K562 (cell line): ENCODE results near the gene RASSF1. TPM values are rescaled to one million over a fixed set of nuclear protein-coding genes. Genes with fewer than 3 reads are reported as not detected.

Source experiments
- BCL6 ChIP-seq: fragments of 250-450 bp; sonication (Bioruptor Pico); IDR thresholded peaks from 2 replicates; pipeline ENCODE4 v1.4.0; 2020
- E2F3 ChIP-seq: fragments of 250-450 bp; sonication (Bioruptor Pico); IDR thresholded peaks from 2 replicates; pipeline ENCODE4 v1.4.0; 2020; ENCODE audit warnings: mild to moderate bottlenecking
- EP400 ChIP-seq: fragments of 450-650 bp; IDR thresholded peaks from 2 replicates; pipeline ENCODE4 v1.6.1; 2017; ENCODE audit warnings: antibody characterized with exemption, mild to moderate bottlenecking, moderate library complexity
- FOXO4 ChIP-seq: fragments of 450-650 bp; formaldehyde crosslinking; IDR thresholded peaks from 2 replicates; pipeline ENCODE4 v1.4.0; 2020; ENCODE audit warnings: mild to moderate bottlenecking, moderate library complexity
- HCFC1 ChIP-seq: IDR thresholded peaks from 2 replicates; pipeline ENCODE4 v1.6.1; 2012; ENCODE audit warnings: low read depth, low read length, improper control_type of control experiment
- MYNN ChIP-seq, 2 experiments: sonication (generic); formaldehyde crosslinking in 1 of 2; IDR thresholded peaks; 2 replicates each; pipeline versions ENCODE4 v1.5.0 to v1.6.1; 2016 to 2020; ENCODE audit warnings: antibody characterized with exemption in 1 of 2, missing genetic modification reagents in 1 of 2
- NFATC3 ChIP-seq: fragments of 450-650 bp; IDR thresholded peaks from 2 replicates; pipeline ENCODE4 v1.6.1; 2017; ENCODE audit warnings: mild to moderate bottlenecking
- RBM17 ChIP-seq: fragments of 200-400 bp; formaldehyde crosslinking; IDR thresholded peaks from 2 replicates; pipeline ENCODE4 v1.6.1; 2017; ENCODE audit warnings: low read depth, mild to moderate bottlenecking, low read length, borderline replicate concordance
- SAFB ChIP-seq: fragments of 200-400 bp; formaldehyde crosslinking; IDR thresholded peaks from 2 replicates; pipeline ENCODE4 v1.6.1; 2017; ENCODE audit warnings: low read depth, low read length, borderline replicate concordance
- SAP30 ChIP-seq: fragments of 200-600 bp; sonication (generic); IDR thresholded peaks from 2 replicates; pipeline ENCODE4 v1.6.1; 2012; ENCODE audit warnings: borderline replicate concordance, low read depth, mild to moderate bottlenecking, moderate library complexity, low read length, control low read depth, inconsistent platforms; ENCODE audit not compliant: insufficient read depth, poor library complexity, severe bottlenecking
- TEAD2 ChIP-seq: fragments of 450-650 bp; IDR thresholded peaks from 2 replicates; pipeline ENCODE4 v1.6.1; 2016; ENCODE audit warnings: missing genetic modification characterization, control low read depth, missing compliant biosample characterization
- TEAD4 ChIP-seq, 2 experiments: sonication (generic) in 1 of 2; formaldehyde crosslinking in 1 of 2; IDR thresholded peaks; 2 replicates each; pipeline versions ENCODE4 v1.6.1 to v1.8.0; 2012 to 2022; ENCODE audit warnings: borderline replicate concordance in 1 of 2, inconsistent platforms in 1 of 2, low read length in 1 of 2, mild to moderate bottlenecking in 1 of 2, missing genetic modification reagents in 1 of 2
- TFE3 ChIP-seq: fragments of 450-650 bp; formaldehyde crosslinking; IDR thresholded peaks from 2 replicates; pipeline ENCODE4 v1.4.0; 2020; ENCODE audit warnings: mild to moderate bottlenecking, mixed read lengths
- ZBTB17 ChIP-seq: fragments of 450-650 bp; formaldehyde crosslinking; IDR thresholded peaks from 2 replicates; pipeline ENCODE4 v1.4.0; 2020; ENCODE audit warnings: mild to moderate bottlenecking
- ZKSCAN1 ChIP-seq: fragments of 150-350 bp; IDR thresholded peaks from 2 replicates; pipeline ENCODE4 v1.6.1; 2016; ENCODE audit warnings: low read depth, low read length
- ZNF263 ChIP-seq: sonication (generic); formaldehyde crosslinking; IDR thresholded peaks from 2 replicates; pipeline ENCODE4 v1.8.0; 2022; ENCODE audit warnings: mild to moderate bottlenecking, missing genetic modification reagents, borderline replicate concordance
- polyA plus RNA-seq, 8 experiments: library from polyadenylated mRNA; depleted of rRNA in 4 of 8; stranded (reverse) in 5 of 8; unstranded in 3 of 8; fragments of >200 nt; fragmentation: Nextera tagmentation in 2 of 8; fragmentation: Illumina TruSeq in 1 of 8; extraction: Ambion mirVana in 2 of 8; extraction: Trizol in 1 of 8; gene quantifications; 2 replicates each; pipeline versions ENCODE4 v1.2.1 to v1.2.3, GENCODE V29; 2011 to 2014; ENCODE audit warnings: inconsistent platforms in 1 of 8, missing spikeins in 1 of 8
- total RNA-seq, 7 experiments: library from RNA; depleted of rRNA in 6 of 7; stranded (reverse); fragments of >200 nt in 6 of 7; fragmentation: Illumina TruSeq in 2 of 7; extraction: Trizol in 2 of 7; gene quantifications; 2 replicates each; pipeline versions ENCODE4 v1.2.1 to v1.2.3, GENCODE V29; 2011 to 2021; ENCODE audit warnings: low replicate concordance in 1 of 7
- TF ChIP-seq, protein P1 (sequence below): sonication (generic); formaldehyde crosslinking; IDR thresholded peaks from 2 replicates; pipeline ENCODE4 v1.9.0; 2022; ENCODE audit warnings: mild to moderate bottlenecking, missing genetic modification reagents
- TF ChIP-seq, protein P2 (sequence below): fragments of 250-450 bp; sonication (Bioruptor Pico); IDR thresholded peaks from 2 replicates; pipeline ENCODE4 v1.8.0; 2022; ENCODE audit warnings: moderate library complexity, mild to moderate bottlenecking, inconsistent platforms
- TF ChIP-seq, protein P3 (sequence below): fragments of 250-450 bp; sonication (Bioruptor Pico); IDR thresholded peaks from 2 replicates; pipeline ENCODE4 v1.8.0; 2021; ENCODE audit warnings: moderate library complexity, mild to moderate bottlenecking, inconsistent platforms

The RASSF1 gene
- total and polyA plus RNA-seq, 9 of the 15 experiments (the other 6 are each of a cell fraction or from before 2014, with no cell fraction given), result 3.6 to 57.1 (median 24.6) TPM

DNA sequence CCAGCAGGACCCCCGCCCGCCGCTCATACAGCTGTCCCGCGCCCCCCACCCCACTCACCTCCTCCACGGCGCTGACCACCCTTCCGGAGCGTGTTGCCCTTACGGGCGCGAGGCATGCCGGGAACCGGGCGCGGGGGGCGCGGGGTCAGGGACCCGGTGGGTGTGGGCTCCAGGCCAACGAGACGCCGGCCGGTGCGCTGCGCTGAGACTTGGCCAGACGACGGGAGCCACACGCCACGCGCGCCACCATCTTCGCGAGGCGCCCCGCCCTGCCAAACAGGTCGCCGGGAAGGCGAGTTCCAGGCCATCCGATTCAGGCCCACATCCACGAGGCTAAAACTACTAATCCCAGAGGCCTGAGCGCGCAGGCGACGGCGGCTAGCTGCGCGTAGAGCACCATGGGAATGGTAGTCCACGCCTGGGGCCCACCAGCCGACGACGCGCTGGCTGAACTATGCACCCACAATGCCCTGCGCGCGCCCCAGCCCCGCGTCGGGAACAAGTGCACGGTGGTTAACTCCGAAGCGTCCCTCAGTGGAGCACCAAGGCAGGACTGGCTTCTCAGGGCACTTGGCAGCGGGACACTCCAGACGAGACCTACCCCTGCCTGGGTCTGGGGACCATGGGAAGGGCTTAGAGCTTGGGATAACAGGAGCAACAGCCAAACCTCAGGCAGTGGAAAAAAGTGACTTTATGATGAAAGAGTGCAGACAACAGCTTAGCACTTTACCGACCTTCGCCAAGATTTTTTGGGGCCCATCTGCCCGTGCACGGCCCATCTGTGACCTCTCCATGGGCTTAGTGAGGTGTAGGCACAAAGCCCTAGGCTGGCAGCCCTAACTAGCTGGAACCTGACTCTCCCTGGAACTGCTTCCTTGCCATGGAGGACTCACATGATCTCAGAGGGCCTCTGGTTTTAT, 48.2 kb downstream of the RASSF1 start, which contains the start of gene IFRD2 (continued):
- TF ChIP-seq FOXO4 (CRISPR knock-in tag) (no peak), HCFC1 (peak; percentile 100), E2F3 (CRISPR knock-in tag) (0 out of 2 replicates have a peak, but pooled peaks have one; percentile 76), ZBTB17 (CRISPR knock-in tag) (peak; percentile 87), RBM17 (no peak), TEAD2 (tag) (peak; percentile 52; the same call in 1 of the 2 replicates), SAFB (peak; percentile 81; the same call in 1 of the 2 replicates), SAP30 (peak; percentile 79), EP400 (peak; percentile 90), BCL6 (CRISPR knock-in tag) (peak; percentile 82), TFE3 (CRISPR knock-in tag) (0 out of 2 replicates have a peak, but pooled peaks have one; percentile 8), NFATC3 (no peak), ZKSCAN1 (no peak; the same call in 1 of the 2 replicates), ZNF263 (CRISPR knock-in tag) (peak; percentile 56; the same call in 1 of the 2 replicates), TEAD4 (IDR thresholded peaks at IDR 0.05; ENCODE audit: low read length) (no peak), TEAD4 (CRISPR knock-in tag; IDR thresholded peaks at IDR 0.05; ENCODE audit: borderline replicate concordance) (peak; percentile 78; the same call in 1 of the 2 replicates), MYNN (IDR thresholded peaks at IDR 0.05) (no peak), MYNN (CRISPR knock-in tag; IDR thresholded peaks at IDR 0.05) (no peak)
- TF ChIP-seq, protein P1, sequence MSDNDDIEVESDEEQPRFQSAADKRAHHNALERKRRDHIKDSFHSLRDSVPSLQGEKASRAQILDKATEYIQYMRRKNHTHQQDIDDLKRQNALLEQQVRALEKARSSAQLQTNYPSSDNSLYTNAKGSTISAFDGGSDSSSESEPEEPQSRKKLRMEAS (CRISPR knock-in tag), result peak; percentile 95
- TF ChIP-seq, protein P2, sequence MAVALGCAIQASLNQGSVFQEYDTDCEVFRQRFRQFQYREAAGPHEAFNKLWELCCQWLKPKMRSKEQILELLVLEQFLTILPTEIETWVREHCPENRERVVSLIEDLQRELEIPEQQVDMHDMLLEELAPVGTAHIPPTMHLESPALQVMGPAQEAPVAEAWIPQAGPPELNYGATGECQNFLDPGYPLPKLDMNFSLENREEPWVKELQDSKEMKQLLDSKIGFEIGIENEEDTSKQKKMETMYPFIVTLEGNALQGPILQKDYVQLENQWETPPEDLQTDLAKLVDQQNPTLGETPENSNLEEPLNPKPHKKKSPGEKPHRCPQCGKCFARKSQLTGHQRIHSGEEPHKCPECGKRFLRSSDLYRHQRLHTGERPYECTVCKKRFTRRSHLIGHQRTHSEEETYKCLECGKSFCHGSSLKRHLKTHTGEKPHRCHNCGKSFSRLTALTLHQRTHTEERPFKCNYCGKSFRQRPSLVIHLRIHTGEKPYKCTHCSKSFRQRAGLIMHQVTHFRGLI (CRISPR knock-in tag), result no peak
- TF ChIP-seq, protein P3, sequence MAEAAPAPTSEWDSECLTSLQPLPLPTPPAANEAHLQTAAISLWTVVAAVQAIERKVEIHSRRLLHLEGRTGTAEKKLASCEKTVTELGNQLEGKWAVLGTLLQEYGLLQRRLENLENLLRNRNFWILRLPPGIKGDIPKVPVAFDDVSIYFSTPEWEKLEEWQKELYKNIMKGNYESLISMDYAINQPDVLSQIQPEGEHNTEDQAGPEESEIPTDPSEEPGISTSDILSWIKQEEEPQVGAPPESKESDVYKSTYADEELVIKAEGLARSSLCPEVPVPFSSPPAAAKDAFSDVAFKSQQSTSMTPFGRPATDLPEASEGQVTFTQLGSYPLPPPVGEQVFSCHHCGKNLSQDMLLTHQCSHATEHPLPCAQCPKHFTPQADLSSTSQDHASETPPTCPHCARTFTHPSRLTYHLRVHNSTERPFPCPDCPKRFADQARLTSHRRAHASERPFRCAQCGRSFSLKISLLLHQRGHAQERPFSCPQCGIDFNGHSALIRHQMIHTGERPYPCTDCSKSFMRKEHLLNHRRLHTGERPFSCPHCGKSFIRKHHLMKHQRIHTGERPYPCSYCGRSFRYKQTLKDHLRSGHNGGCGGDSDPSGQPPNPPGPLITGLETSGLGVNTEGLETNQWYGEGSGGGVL (CRISPR knock-in tag), result no peak
